ENCODE data around the gene KRT86.

DNA sequence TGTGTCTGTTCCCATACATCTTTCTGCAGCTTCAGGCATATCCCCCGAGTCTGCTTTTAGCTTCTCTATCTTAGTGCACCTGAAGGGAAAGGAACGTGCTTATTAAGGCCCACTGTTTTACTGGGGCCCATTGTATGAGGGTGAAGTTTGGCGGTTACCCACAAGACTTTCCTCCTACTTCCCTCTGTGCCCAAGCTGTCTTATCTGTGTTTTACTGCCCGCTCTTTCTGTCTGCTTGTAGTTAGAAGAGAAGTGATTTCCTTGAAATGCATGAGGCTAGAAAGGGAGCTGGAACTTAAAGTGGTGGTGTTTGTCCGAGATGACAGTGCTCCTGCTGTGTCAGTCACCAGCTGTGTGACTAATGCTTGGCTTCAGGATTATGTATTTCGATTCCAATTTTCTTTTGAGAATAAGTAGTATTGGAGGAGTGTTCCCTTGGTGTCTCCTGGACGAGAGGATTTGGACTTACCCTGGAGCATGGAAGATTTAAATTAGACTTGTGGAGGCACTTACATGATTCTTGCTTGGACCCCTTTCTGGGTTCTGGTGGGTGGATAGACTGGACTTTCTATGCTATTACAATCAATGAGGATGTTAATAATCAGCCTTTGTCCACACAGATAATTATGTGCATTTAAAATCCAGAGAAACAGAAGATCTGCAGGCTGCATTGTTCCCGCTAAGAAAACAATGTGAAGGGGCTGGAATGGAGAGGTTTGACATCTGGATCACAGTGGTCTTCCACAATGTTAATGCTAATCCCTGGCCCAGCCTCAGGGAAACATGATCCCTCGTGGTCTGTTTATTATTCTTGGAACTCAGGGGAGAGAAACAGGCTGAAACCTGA, 13.9 kb upstream of the KRT86 start:
- TF ChIP-seq, protein P1, sequence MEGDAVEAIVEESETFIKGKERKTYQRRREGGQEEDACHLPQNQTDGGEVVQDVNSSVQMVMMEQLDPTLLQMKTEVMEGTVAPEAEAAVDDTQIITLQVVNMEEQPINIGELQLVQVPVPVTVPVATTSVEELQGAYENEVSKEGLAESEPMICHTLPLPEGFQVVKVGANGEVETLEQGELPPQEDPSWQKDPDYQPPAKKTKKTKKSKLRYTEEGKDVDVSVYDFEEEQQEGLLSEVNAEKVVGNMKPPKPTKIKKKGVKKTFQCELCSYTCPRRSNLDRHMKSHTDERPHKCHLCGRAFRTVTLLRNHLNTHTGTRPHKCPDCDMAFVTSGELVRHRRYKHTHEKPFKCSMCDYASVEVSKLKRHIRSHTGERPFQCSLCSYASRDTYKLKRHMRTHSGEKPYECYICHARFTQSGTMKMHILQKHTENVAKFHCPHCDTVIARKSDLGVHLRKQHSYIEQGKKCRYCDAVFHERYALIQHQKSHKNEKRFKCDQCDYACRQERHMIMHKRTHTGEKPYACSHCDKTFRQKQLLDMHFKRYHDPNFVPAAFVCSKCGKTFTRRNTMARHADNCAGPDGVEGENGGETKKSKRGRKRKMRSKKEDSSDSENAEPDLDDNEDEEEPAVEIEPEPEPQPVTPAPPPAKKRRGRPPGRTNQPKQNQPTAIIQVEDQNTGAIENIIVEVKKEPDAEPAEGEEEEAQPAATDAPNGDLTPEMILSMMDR (IDR thresholded peaks at IDR 0.05) = no peak
- no peak for TF ChIP-seq EZH2 (IDR thresholded peaks at IDR 0.05; ENCODE audit: borderline replicate concordance, insufficient read depth, low read depth, low read length, poor library complexity, severe bottlenecking)
